GM19468 (cell line): ENCODE measurements around the gene SELENOS.

Experiments used
- ATAC-seq: cut with Tn5 transposase; IDR thresholded peaks from one replicate; pipeline ENCODE4 v1.9.1; 2021; ENCODE audit warnings: mild to moderate bottlenecking, moderate library complexity, moderate number of reproducible peaks; ENCODE audit not compliant: unreplicated experiment; ENCODE audit errors: extremely low read depth

The SELENOS gene, protein sequence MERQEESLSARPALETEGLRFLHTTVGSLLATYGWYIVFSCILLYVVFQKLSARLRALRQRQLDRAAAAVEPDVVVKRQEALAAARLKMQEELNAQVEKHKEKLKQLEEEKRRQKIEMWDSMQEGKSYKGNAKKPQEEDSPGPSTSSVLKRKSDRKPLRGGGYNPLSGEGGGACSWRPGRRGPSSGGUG

DNA sequence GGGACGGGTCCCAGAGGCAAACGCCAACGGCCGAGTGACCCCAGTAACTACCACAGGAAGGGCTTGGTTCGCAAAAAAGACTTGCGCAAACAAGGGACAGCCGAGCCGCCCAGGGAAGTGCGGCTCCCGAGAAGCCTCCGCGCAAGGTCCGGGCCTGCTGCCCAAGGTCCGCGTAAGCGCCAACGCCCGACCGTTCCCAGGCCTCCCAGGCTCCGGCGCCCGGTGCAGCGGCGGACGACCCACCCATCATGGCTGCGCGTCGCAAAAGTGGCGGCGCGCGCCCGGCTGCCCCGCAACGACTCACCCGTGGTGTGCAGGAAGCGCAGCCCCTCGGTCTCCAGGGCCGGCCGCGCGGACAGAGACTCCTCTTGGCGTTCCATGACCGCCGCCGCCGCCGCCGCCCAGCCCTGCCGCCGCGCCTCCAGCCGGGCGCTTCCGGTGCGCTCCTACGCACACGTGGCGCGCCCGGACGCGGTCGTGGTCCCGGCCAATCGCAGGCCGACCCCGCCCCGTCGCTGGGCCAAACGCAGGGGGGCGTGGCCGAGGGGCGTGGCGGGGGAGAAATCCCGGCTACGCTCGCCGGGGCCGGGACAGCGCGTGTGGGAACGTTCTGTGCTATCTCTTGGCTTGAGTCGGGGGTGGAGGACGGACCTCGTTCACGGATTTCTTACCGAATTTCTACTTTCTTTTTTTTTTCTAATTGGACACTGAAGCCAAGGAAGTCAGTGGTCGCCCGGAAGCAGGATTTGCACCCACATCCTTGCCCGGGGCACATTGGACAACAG, at the start of gene SELENOS:
TSS of gene SELENOS (minus strand) at position 448 of the 785 bp plus-strand sequence. CDS start at position 380, 68 bp downstream.
- ATAC-seq = peak; percentile 72

DNA sequence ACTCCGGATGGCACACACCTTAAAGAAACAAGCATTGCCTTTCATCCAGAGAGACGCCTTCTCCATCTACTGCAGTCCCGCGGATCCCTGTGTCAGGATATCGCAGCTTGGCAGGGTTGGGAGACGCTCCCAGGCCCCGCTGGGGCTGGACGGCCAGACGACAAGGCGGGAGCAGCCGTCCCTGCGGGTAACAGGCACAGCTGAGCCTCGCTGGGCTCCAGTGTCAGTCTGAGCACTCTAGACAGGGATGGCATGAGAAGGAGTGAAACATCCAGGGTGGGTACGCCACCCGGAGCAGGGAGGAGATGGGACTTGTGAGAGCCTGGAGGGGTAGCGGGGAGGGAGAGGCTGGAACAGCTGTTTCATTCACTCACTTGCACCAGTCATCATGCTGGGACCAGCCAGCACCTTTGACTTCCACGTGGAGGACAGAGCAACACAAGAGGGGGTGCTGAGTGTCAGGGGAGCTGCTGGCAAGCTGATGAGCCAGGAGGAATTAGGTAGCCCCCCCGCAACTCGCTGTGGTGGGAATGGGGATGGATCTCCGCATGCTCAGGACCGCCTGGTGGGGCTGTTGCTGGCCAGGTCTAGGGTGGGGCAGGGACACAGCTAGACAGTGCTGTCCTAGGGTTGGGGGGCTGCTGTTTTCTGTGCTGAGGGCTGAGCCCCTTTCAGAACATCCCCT, 49.3 kb upstream of the SELENOS start:
- ATAC-seq = no peak

DNA sequence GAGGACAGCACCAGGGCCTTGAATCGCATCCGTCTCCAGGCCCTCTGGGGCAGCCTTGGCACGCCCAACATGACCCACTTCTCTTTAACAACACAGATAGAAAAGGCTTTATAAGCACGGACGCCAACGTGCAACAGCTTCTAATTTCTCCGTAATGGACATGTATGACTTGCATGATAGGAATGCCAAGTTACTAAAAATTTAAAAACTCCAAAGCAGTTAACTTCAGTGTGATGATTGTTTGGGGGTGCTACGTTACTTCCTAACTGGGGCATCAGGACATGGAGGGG, 48.7 kb upstream of the SELENOS start:
- no peak for ATAC-seq

DNA sequence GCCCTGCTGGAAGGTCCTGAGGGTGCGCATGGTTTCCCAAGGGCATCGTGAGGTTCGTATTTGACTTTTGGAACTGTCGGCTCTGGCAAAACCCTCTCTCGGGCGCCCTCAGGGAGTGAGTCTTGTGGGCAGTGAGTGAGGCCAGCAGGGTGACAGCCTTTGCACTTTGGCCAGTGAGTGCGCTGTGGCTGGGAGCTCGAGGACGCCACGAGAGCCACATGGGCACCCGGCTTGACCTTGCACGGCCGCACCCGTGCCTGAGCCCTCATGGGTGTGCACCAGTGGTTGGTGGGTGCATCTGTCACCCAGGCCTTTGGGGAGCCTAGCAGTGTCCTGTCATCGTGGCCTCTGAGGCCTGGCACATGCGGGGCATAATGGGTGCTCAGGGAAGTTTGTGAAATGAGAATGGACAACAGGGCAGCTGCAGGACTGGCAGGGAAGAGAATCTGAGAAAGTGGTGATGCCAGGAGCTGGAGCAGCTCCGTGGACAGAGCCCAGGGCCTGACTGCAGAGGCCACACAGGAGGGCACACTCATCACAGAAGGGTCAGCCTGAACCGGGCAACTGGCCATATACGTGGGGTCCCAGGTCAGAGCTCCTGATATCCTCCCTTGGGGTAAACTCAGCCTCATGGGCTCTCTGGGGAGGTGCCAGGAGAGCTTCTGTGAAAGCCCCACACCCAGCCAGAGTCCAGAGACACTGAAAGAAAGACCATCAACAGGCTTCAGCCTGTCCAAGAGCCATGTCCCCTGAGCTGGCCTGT, 48.2 kb upstream of the SELENOS start:
- ATAC-seq = no peak

DNA sequence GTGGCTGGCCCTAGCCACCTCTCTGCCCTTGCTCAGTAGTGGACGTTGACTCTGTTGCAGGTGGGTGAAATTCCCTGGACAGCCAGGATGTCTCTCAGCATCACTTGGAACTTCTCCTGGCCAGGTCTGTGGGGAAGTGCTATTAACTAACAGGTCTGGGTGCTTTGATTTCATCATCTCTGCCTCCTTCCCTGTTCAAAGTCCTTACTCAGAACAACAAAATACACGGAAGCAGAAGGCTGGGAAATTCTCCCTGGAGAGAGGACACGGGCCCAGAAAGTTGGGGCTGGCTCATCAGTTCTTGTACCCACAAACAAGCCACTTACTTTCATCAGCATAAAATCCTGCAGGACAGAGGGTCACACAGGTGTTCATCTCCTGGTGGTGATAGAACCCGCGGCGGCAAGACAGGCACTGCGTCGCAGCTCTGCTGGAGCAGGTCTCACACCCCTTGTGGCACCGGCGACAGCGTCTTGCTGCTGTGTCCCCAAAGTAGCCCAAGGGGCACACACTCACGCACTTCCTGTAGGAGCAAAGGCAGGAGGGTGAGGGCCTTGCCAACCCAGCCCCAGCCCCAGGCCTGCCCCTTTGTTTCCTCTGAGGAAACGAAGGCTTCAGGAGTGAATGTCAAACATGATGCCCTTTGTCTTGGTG, 47.4 kb upstream of the SELENOS start:
- no peak for ATAC-seq

DNA sequence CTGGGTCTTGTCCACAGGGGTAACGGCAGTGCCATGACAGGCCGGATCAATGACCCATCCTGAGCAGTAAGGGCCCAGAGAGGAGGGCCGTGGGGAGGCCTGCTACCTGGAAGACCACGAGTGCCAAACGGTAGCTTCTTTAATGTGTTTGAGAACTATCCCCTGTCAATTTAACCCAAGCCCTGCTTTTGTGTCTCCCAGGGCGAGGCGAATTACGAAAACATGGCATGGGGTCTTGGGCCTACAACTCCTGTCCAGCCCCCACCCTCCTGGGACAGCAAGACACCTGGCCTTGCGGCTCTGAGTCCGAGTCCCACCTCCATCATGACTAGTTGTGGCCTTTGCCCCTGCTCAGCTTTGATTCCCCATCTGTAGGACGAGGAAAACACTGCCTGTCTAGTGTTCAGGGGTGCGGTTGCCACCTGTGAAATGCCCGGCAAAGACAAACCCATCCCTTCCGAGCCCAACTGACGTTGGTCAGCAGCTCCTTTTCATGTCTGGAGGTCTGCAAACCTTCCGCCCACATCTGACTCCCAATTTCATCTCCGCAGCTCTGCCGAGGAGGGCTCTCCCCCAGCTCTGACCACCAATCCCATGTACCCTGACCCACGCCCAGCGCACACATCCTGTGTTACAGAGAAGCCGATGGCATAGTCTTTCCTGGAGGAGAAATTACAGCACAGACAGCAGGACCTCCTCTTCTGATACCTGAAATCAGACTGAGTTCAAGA, 46.7 kb upstream of the SELENOS start:
- ATAC-seq = no peak

DNA sequence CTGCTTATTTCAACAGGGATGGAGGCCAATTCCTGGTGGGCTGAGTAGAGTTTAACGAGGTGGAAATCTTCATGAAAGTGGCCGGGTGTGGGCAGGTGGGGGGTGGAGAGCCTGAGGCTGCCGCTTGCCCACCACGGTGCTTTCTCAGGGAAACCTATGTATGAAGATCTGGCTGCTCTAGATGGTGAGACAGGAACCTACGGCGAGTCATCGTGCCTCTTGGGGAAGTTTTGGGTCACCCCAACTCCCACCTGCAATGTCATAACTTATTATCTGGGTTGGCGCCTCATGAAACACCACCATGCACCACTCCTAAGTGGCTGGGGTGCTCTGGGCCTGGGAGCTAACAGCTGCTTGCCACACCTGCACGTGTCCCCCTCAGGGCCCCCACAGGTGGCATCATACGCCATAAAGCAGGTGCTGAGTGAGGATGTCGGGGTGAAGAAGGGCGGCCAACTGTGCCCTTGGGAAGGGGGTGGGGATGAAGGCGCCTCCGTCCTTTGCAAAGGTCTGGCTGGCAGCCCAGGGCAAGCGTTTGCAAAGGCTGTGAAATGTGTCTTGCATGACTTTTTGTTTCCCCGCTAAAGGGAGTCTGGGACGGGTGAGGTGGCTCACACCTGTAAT, 45.7 kb upstream of the SELENOS start:
- ATAC-seq = no peak

DNA sequence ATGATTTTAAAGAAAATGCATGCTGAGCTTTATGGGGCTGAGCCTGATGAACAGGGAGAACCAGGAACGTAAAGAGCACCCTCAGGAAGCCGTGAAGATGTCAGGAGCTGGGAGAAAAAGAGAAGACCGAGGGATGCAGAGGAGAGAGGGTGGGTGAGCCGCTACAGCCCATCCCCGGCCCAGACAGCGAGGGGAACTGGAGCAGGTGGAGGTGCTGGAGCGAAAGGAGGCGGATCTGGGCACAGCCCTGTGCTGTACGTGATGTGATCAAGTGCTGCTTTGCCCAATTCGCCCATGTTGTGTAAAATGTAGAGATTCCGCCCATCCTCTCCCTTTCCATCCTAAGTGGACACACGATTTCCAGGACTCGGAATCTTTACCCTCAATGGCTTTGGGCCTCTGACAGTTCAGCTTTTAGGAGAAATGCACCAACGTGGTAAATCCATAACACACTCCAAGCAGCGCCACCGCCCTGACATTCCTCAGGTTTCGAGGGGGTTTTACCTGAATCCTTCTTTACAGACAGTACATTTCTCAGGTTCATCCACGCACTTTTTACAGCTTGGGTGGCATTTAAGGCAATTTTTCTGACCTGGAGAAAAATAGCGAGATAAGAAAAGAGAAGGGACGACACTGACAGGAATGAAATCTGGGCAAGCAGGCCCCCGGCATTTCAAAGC, 44.9 kb upstream of the SELENOS start:
- no peak for ATAC-seq

DNA sequence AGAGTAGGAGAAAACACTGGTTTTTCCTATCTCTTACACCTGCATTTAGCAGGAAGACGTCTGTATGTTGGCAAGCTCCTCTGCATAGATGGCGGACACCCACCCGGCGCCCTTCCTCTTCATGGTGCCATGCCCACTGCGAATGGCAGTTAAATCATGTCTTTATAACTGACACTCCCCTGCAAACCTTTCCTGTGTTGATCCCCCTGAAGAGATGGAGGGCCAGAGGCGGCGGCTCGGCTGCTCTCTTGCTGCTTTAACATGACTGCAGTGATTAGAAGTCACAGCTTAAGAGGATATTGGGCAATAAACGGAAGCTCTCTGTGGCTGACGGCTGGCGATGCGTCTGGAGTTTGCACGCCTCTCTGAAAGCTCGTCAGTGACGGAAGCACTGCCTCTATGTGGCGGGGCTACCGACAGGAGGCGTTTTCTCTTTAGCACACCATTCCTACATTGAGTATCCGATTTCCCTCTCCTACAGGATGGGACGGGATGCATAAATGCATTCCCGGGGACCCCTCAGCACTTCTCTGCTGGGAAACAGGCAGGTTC, 43.3 kb upstream of the SELENOS start:
- peak; percentile 58 for ATAC-seq

DNA sequence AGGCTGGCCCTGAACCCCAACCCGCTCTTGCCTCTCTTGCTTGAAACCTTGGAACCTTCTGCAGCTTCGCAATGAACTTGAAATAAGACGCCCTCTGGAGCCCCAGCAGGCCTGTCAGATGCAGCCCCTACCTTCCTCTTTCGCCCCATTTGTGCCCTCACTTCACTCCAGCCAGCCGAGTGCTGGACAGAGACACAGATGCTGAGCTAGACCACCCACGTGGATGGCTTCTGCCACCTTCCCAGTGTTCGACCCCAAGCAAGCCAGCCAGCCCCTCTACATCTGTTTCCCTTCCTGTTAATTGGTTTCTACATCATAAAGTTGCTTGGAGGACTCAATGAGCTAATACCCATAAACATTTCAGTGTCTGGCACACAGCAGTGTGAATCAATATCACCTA, 41.6 kb upstream of the SELENOS start:
- no peak for ATAC-seq

DNA sequence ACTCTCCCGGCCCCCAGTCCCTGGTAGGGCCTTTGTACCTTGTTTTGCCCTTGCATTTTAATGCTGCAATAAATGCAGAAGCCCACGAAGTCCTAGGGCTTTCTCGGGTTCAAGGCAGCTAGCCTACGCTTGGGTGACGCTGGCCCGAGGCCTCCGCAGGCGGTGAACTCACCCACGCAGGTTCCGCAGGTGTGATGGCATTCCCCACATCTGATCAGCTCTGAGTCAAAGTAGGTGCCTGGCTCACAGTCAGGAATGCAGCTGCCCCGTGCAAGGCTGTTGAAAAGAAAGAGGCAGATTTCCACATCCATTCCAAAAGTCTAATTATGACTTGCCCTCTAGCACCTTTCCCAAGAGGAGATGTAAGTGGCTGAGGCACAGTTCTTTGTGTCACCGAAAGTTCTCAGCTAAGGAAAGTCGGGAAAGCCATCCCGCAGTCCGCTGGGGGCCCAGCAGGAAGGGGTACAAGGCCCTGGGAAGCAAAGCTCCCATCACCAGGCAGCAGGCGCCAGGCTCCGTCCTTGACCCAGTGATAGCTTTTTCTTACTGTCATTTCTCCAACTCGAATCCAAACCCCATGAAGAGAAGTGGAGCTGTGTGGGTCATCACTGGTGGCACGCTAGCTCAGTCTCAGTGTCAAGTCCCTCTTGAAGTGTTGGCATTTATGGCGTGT, 41.0 kb upstream of the SELENOS start:
- no peak for ATAC-seq

DNA sequence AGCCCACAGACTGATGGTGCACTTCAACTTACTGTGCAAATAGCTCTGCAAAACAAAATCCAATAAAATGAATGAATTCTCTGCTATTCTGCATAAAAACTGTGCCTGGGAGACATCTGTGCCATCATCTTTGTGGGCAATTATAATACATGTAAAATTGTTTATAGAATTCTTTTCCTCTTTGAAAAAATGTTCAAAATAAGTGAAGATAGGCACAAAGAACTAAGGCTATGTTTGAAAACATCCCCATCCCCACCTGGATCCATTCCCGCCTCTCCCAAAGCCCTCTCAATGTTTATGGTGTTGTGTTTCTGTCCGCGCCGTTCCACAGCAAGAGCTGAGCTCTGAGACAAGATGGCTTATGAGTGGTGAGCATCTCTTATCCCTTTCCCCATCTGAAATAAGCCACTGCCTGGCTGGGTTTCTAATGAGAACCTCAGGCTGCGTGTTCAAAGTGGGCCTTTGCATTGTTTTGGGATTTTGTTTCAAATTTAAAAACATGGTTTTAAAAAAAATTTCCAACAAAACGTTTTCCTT, 40.1 kb upstream of the SELENOS start:
- ATAC-seq = no peak

DNA sequence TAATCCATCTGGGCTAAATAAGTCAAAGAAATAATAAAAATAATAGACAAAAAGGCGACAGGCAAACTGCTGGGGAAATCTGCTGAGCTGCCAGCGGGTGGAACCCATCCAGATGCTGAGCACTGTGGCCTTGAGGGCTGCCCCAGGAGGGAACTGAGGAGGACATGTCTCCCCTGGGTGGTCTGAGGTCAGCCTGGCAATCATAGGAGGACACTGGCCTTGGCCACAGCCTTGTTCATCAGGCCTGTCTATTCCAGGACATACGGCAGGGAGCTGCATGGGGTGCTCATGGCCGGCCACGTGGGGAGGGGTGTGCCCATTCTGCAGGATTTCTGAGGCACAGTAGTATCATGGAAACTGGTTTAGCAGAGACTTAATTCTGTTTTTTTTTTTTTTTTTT, 39.2 kb upstream of the SELENOS start:
- ATAC-seq = no peak

DNA sequence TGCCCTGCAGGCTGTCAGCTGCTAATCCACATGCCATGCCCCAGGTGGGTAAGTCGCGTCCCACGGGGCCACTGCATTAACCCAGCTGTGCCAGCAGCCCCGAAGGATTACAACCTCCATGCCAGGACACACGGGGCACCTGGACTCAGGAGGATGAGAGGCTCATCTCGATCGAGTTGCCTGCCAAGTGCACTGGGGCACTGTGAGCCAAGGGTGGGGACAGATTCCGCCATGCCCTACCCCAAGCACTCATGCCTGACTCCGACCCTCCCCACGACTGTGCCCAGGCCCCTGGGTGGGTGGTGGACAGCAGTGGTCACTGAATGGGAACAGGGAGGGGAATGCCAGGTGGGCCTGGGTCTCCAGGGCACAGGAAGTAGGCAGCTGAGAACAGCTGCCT, 38.5 kb upstream of the SELENOS start:
- ATAC-seq = no peak

DNA sequence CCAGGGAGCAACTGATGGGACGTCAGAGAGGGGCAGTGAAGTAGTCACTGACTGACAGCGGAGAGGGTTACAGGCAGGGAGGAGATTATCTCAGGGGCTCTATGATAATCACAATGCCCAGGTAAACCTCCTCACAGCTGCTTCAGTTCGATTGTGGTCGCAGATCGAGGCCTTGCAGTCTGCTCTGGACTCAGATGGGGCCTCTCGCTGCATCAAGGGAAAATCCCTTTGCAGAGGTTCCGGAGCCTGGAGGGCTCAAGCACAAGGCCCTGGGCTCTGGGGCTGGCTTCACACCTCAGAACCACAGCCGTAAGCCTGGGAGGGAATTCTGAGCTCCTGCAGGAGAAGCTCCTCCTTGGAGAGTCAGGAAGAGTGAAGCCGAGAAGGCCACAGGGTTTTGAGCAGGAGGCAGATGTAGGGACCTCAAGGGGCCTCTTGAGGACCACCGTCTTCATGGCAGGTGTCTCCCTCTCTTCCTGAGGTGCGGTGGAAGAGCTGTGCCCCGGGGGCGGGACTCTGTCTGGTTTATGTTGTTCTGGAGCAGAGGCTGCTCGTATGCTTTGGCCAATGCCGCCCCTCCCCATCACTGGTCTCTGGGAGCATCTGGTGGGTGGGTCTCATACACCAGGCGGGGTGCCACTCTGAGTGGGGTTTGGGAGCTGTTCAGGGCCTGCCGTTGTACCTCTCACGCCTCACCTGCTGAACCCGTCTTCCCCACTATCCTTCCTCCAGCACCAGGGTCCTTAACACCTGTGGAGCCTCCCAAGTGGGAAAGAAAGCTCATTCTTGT, 37.2 kb upstream of the SELENOS start:
- no peak for ATAC-seq

DNA sequence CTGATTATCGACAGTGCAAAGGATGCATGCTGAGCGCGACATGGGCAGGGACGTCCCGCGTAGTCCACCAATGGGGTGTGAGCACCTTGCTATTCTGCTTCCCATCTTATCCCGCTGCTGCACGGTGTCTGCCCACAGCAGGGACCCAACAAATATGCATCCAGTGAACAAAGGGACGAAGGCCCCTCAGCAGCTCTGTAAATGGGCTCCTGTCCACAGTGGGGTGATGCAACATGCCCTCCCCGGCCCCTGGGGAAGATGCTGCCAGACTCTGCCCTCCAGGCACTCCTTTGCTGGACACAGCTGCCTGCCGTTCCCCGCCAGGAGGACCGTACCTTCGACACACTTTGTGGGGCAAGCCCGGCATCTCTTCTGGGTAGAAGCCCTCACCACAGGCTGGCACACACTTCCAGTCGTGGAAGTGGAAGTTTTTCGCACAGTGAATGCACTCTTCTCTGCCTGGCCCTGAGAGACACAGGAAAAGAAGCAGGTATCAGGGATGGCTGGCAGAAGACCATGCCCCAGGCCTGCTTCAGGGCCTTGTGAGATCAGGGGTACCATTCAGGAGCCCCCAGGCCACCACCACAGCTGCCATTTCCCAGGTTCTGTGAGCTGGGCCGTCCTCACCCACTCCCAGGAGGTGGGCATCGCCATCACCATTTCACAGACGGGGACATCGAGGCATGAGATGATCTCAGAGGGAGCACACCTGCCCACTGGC, 35.9 kb upstream of the SELENOS start:
- ATAC-seq = no peak
